Measurements from ENCODE around the gene C16orf78.

- TF ChIP-seq EZH2 (IDR thresholded peaks at IDR 0.05; ENCODE audit: borderline replicate concordance) (no peak), EZH2phosphoT487 (IDR thresholded peaks at IDR 0.05; ENCODE audit: low read depth, severe bottlenecking, unreplicated experiment) (no peak)
These were observed 9.3 kb downstream of the C16orf78 start for GRCh38 chr16:49382916-49383315.
